ENCODE data around the gene PSME4. TPM values are rescaled to one million over a fixed set of nuclear protein-coding genes. Genes with fewer than 3 reads are reported as not detected.

The PSME4 gene
- total RNA-seq, 1 experiment from 2014 or later, result 63.2 TPM

DNA sequence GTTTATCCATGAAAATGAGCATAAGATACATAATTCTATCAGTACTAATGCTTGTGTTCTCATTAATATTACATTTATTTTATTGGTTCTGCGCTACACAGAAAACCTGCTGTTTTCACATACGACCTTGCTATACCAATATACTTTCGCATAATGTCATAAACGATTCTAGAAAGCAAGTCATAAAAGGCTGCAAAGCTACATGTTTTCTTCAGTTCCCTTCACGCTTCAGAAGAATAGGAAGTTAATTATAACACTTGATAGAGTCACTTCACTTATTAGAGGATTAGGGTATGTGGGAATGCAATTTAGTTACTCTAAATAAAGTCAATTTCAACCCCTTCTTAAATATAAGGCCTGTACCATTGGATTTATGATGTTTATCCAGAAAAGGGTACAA is 29.0 kb downstream of the PSME4 start:
- Histone ChIP-seq H3K4me1 (ENCODE audit: control insufficient read depth, insufficient read depth, low read length) (no peaks in the 10 kb centered on the region), H3K27ac (ENCODE audit: low read length) (no peak overlapping the region), H3K4me3 (ENCODE audit: low read depth in 2 of 2, low read length in 2 of 2) (no peak overlapping the region), H3K9me3 (ENCODE audit: control insufficient read depth, insufficient read depth, low read depth, low read length) (no peaks in the 10 kb centered on the region), H3K27me3 (ENCODE audit: control insufficient read depth, insufficient read depth, low read length) (no peaks in the 10 kb centered on the region), H3K36me3 (ENCODE audit: control insufficient read depth, insufficient read depth, low read length) (peaks cover 19% of the 10 kb centered on the region)
- in situ Hi-C loops (cut with HindIII; ENCODE audit: low pct_unique_long_range_greater_than_20kb, low sequenced_read_pairs), result no loop called here
- no peak for DNase-seq (ENCODE audit: low read depth, low spot score)
- TF ChIP-seq TCF7L2 (IDR thresholded peaks at IDR 0.05; ENCODE audit: low read depth, low read length) (no peak), SIN3A (IDR thresholded peaks at IDR 0.05; ENCODE audit: borderline replicate concordance, insufficient read depth, low read depth, low read length) (no peak), POLR2AphosphoS5 (IDR thresholded peaks at IDR 0.05; ENCODE audit: low read depth, low read length) (no peak)
- TF ChIP-seq, protein P1, sequence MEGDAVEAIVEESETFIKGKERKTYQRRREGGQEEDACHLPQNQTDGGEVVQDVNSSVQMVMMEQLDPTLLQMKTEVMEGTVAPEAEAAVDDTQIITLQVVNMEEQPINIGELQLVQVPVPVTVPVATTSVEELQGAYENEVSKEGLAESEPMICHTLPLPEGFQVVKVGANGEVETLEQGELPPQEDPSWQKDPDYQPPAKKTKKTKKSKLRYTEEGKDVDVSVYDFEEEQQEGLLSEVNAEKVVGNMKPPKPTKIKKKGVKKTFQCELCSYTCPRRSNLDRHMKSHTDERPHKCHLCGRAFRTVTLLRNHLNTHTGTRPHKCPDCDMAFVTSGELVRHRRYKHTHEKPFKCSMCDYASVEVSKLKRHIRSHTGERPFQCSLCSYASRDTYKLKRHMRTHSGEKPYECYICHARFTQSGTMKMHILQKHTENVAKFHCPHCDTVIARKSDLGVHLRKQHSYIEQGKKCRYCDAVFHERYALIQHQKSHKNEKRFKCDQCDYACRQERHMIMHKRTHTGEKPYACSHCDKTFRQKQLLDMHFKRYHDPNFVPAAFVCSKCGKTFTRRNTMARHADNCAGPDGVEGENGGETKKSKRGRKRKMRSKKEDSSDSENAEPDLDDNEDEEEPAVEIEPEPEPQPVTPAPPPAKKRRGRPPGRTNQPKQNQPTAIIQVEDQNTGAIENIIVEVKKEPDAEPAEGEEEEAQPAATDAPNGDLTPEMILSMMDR (IDR thresholded peaks at IDR 0.05), result no peak
- TF ChIP-seq, protein P2, sequence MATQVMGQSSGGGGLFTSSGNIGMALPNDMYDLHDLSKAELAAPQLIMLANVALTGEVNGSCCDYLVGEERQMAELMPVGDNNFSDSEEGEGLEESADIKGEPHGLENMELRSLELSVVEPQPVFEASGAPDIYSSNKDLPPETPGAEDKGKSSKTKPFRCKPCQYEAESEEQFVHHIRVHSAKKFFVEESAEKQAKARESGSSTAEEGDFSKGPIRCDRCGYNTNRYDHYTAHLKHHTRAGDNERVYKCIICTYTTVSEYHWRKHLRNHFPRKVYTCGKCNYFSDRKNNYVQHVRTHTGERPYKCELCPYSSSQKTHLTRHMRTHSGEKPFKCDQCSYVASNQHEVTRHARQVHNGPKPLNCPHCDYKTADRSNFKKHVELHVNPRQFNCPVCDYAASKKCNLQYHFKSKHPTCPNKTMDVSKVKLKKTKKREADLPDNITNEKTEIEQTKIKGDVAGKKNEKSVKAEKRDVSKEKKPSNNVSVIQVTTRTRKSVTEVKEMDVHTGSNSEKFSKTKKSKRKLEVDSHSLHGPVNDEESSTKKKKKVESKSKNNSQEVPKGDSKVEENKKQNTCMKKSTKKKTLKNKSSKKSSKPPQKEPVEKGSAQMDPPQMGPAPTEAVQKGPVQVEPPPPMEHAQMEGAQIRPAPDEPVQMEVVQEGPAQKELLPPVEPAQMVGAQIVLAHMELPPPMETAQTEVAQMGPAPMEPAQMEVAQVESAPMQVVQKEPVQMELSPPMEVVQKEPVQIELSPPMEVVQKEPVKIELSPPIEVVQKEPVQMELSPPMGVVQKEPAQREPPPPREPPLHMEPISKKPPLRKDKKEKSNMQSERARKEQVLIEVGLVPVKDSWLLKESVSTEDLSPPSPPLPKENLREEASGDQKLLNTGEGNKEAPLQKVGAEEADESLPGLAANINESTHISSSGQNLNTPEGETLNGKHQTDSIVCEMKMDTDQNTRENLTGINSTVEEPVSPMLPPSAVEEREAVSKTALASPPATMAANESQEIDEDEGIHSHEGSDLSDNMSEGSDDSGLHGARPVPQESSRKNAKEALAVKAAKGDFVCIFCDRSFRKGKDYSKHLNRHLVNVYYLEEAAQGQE (IDR thresholded peaks at IDR 0.05; ENCODE audit: insufficient read depth in 1 of 2, low read depth in 2 of 2, low read length in 1 of 2), result no peak
- intact Hi-C loops (cut with micrococcal nuclease; ENCODE audit: unreplicated experiment), result no loop called here
- CTCF ChIA-PET, result no interaction called here
- no TSS peak for BruUV-seq (replicated peaks)
- POLR2A ChIA-PET, result no interaction called here
- no peak for ATAC-seq

DNA sequence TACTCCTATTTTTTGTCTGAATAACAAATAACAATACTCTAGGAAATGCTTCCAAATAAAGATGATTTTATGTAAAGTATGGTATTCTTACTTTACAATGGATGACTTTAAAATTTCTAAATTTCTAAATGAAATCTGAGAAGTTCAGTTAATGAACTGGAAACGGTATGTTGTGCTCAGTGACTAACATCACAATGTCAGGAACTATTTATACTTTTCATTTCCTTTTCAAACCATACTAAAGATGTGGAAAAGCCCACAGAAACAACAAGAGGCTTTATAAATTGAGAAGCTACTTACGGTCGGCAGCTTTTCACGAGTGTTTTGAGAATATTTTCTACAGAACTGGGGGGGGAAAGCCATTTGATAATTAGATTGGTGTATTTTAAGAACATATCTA is 31.1 kb downstream of the PSME4 start:
- no peaks in the 10 kb centered on the region for H3K4me1 ChIP-seq (ENCODE audit: control insufficient read depth, insufficient read depth, low read length)
- H3K27ac ChIP-seq (ENCODE audit: low read length), result no peak overlapping the region
- H3K36me3 ChIP-seq (ENCODE audit: control insufficient read depth, insufficient read depth, low read length), result peaks cover 24% of the 10 kb centered on the region
- intact Hi-C loops (cut with micrococcal nuclease; ENCODE audit: unreplicated experiment), result no loop called here
- DNase-seq (ENCODE audit: low read depth, low spot score), result no peak
- ChIA-PET POLR2A (interaction anchor here (0.6 kb wide), 1 partner anchor 11 kb away, joined by 3 read pairs; no protein-coding TSS in a partner anchor), CTCF (no interaction called here)
- ATAC-seq, result no peak
- BruUV-seq (replicated peaks), result no TSS peak
- H3K4me3 ChIP-seq (ENCODE audit: low read depth in 2 of 2, low read length in 2 of 2), result no peak overlapping the region
- TF ChIP-seq POLR2AphosphoS5 (IDR thresholded peaks at IDR 0.05; ENCODE audit: low read depth, low read length) (no peak), TCF7L2 (IDR thresholded peaks at IDR 0.05; ENCODE audit: low read depth, low read length) (no peak), SIN3A (IDR thresholded peaks at IDR 0.05; ENCODE audit: borderline replicate concordance, insufficient read depth, low read depth, low read length) (no peak)
- TF ChIP-seq, protein P1 (IDR thresholded peaks at IDR 0.05), result no peak
- TF ChIP-seq, protein P2 (IDR thresholded peaks at IDR 0.05; ENCODE audit: insufficient read depth in 1 of 2, low read depth in 2 of 2, low read length in 1 of 2), result no peak
- no peaks in the 10 kb centered on the region for H3K27me3 ChIP-seq (ENCODE audit: control insufficient read depth, insufficient read depth, low read length)
- H3K9me3 ChIP-seq (ENCODE audit: control insufficient read depth, insufficient read depth, low read depth, low read length), result no peaks in the 10 kb centered on the region
- in situ Hi-C loops (cut with HindIII; ENCODE audit: low pct_unique_long_range_greater_than_20kb, low sequenced_read_pairs), result no loop called here
